ENCODE data around the gene DNAH12.

DNA sequence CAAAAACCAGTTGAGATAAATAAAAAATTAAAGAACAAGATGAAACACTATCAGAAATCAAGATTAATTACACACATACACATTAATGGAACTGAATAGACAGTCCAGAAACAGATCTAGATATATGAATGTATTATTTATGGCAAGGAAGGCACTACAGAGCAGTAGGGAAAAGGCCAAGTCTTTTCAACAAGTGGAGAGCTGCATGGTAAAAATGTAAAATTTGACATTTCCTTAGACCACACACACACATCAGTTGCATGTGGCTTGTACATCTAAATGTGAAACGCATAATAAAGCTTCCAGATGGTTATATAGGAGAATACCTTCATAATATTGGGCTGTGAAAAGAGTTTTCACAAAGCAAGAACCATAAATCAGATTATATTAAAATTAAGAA is 193.9 kb downstream of the DNAH12 start:
- TF ChIP-seq, protein P1, sequence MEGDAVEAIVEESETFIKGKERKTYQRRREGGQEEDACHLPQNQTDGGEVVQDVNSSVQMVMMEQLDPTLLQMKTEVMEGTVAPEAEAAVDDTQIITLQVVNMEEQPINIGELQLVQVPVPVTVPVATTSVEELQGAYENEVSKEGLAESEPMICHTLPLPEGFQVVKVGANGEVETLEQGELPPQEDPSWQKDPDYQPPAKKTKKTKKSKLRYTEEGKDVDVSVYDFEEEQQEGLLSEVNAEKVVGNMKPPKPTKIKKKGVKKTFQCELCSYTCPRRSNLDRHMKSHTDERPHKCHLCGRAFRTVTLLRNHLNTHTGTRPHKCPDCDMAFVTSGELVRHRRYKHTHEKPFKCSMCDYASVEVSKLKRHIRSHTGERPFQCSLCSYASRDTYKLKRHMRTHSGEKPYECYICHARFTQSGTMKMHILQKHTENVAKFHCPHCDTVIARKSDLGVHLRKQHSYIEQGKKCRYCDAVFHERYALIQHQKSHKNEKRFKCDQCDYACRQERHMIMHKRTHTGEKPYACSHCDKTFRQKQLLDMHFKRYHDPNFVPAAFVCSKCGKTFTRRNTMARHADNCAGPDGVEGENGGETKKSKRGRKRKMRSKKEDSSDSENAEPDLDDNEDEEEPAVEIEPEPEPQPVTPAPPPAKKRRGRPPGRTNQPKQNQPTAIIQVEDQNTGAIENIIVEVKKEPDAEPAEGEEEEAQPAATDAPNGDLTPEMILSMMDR (IDR thresholded peaks at IDR 0.05; ENCODE audit: low read depth, low read length): no peak
- TF ChIP-seq POLR2A (IDR thresholded peaks at IDR 0.05; ENCODE audit: extremely low read depth, insufficient read length): no peak
- TF ChIP-seq MYC (IDR thresholded peaks at IDR 0.05; ENCODE audit: low read depth, low read length): no peak
- no peak for TF ChIP-seq MAX (IDR thresholded peaks at IDR 0.05; ENCODE audit: low read depth, low read length)
